Neuronal stem cell (in vitro differentiated cells): ENCODE results near the gene OR4N2.
"Not testable (repeated sequence)": the region's sequence is repeated elsewhere in the genome, so short reads cannot be mapped to it uniquely, and the experiment has no call there.

Source experiments
- DNase-seq: peaks from one replicate; pipeline ENCODE4 v3.0.0-alpha.2; 2013; ENCODE audit warnings: low spot score
- H2AFZ ChIP-seq: one replicate; pipeline ENCODE4 v1.6.1; 2013; ENCODE audit warnings: mild to moderate bottlenecking, low read length, inconsistent platforms
- H2AK5ac ChIP-seq: 2 replicates; pipeline ENCODE4 v1.6.1; 2013; ENCODE audit warnings: low read depth, mild to moderate bottlenecking, inconsistent platforms, low read length, moderate library complexity, mixed read lengths
- H2BK120ac ChIP-seq: 2 replicates; pipeline ENCODE4 v1.6.1; 2013; ENCODE audit warnings: low read depth, mild to moderate bottlenecking, inconsistent platforms, low read length, moderate library complexity, mixed read lengths
- H2BK12ac ChIP-seq: one replicate; pipeline ENCODE4 v1.6.1; 2013; ENCODE audit warnings: low read length, inconsistent platforms
- H2BK15ac ChIP-seq: 2 replicates; pipeline ENCODE4 v1.6.1; 2013; ENCODE audit warnings: mild to moderate bottlenecking, low read length, inconsistent platforms, mixed read lengths
- H2BK5ac ChIP-seq: one replicate; pipeline ENCODE4 v1.6.1; 2013; ENCODE audit warnings: inconsistent platforms, mild to moderate bottlenecking, low read length, moderate library complexity
- H3K14ac ChIP-seq: one replicate; pipeline ENCODE4 v1.6.1; 2013; ENCODE audit warnings: low read length, inconsistent platforms
- H3K18ac ChIP-seq: 2 replicates; pipeline ENCODE4 v1.6.1; 2013; ENCODE audit warnings: low read length, inconsistent platforms
- H3K23ac ChIP-seq: 2 replicates; pipeline ENCODE4 v1.6.1; 2013; ENCODE audit warnings: low read depth, mild to moderate bottlenecking, mixed read lengths, low read length, inconsistent platforms; ENCODE audit not compliant: poor library complexity
- H3K27ac ChIP-seq: replicated peaks from 3 replicates; pipeline ENCODE4 v1.5.1; 2013; ENCODE audit warnings: low read length, inconsistent platforms
- H3K27me3 ChIP-seq, 3 experiments: 2 replicates each; pipeline ENCODE4 v1.6.1; 2013; ENCODE audit warnings: low read length in 3 of 3, mild to moderate bottlenecking in 2 of 3, inconsistent platforms in 1 of 3, low read depth in 1 of 3, mixed read lengths in 1 of 3, moderate library complexity in 1 of 3; ENCODE audit not compliant: control insufficient read depth in 3 of 3, insufficient read depth in 3 of 3
- H3K36me3 ChIP-seq, 2 donors: replicated peaks in 1 of 2; 2 replicates each; pipeline ENCODE4 v1.6.1; 2013; ENCODE audit warnings: low read length in 2 of 2; ENCODE audit not compliant: control insufficient read depth in 2 of 2, insufficient read depth in 2 of 2
- H3K4ac ChIP-seq: 2 replicates; pipeline ENCODE4 v1.6.1; 2013; ENCODE audit warnings: inconsistent platforms, mild to moderate bottlenecking, low read length, moderate library complexity
- H3K4me1 ChIP-seq, 2 donors: 1 replicate in 1 of 2; 2 replicates in 1 of 2; pipeline ENCODE4 v1.6.1; 2013; ENCODE audit warnings: low read length in 2 of 2, low read depth in 1 of 2; ENCODE audit not compliant: control insufficient read depth in 2 of 2, insufficient read depth in 1 of 2
- H3K4me2 ChIP-seq: one replicate; pipeline ENCODE4 v1.6.1; 2013; ENCODE audit warnings: mild to moderate bottlenecking, low read length, inconsistent platforms; ENCODE audit not compliant: insufficient read depth, poor library complexity, severe bottlenecking
- H3K4me3 ChIP-seq, 2 donors: 2 replicates each; pipeline ENCODE4 v1.5.1; 2013; ENCODE audit warnings: low read length in 2 of 2, mild to moderate bottlenecking in 2 of 2, inconsistent platforms in 1 of 2, moderate library complexity in 1 of 2
- H3K79me1 ChIP-seq: one replicate; pipeline ENCODE4 v1.6.1; 2013; ENCODE audit warnings: low read depth, mild to moderate bottlenecking, inconsistent platforms, low read length, moderate library complexity
- H3K9ac ChIP-seq: one replicate; pipeline ENCODE4 v1.6.1; 2013; ENCODE audit warnings: mild to moderate bottlenecking, low read depth, low read length, inconsistent platforms; ENCODE audit not compliant: poor library complexity
- H3K9me3 ChIP-seq, 2 donors: replicated peaks in 1 of 2; 2 replicates each; pipeline versions ENCODE3 to v1.6.1; 2013; ENCODE audit warnings: low read length in 2 of 2, mild to moderate bottlenecking in 2 of 2, inconsistent platforms in 1 of 2, low read depth in 1 of 2, mixed read lengths in 1 of 2, moderate library complexity in 1 of 2; ENCODE audit not compliant: control insufficient read depth in 2 of 2, insufficient read depth in 1 of 2
- H4K8ac ChIP-seq: one replicate; pipeline ENCODE4 v1.6.1; 2013; ENCODE audit warnings: low read depth, mild to moderate bottlenecking, inconsistent platforms, low read length, moderate library complexity
- H4K91ac ChIP-seq: one replicate; pipeline ENCODE4 v1.6.1; 2013; ENCODE audit warnings: low read length, low read depth, mild to moderate bottlenecking, inconsistent platforms; ENCODE audit not compliant: poor library complexity
- WGBS, 2 donors: extraction: QIAGEN DNeasy Blood & Tissue Kit; methylation state at CpG; one replicate each; pipeline ENCODE4 v1.1.7; 2013; ENCODE audit warnings: missing lambda C conversion rate in 2 of 2, mixed read lengths in 1 of 2; ENCODE audit not compliant: insufficient read length in 2 of 2, insufficient replicate concordance in 1 of 2; ENCODE audit errors: extremely low coverage in 2 of 2; 5-methylcytosine and 5-hydroxymethylcytosine counted together

The OR4N2 gene

GRCh38 chr14:19772454-19772853 lies 31.1 kb upstream of the OR4N2 start:
- H2BK12ac ChIP-seq, H3K36me3 ChIP-seq, H3K27ac ChIP-seq, H3K27me3 ChIP-seq, H2AK5ac ChIP-seq, H3K14ac ChIP-seq, H3K79me1 ChIP-seq, H3K23ac ChIP-seq, H3K9me3 ChIP-seq, H2BK5ac ChIP-seq, H3K9ac ChIP-seq, H2AFZ ChIP-seq, H3K18ac ChIP-seq, H2BK15ac ChIP-seq, H4K91ac ChIP-seq, H2BK120ac ChIP-seq, H3K4ac ChIP-seq, H3K4me3 ChIP-seq, H4K8ac ChIP-seq, DNase-seq, H3K4me1 ChIP-seq, H3K4me2 ChIP-seq: not testable (repeated sequence)
- WGBS, 2 donors = no CpG with 5 or more reads among the region's 2 CpGs

GRCh38 chr14:19773204-19773603 lies 30.4 kb upstream of the OR4N2 start, which contains the start of gene OR4M1:
Gene OR4M1, plus strand, starts transcription at chr14:19773504. Its CDS starts 6,819 bp downstream, at chr14:19780323.
- H2AFZ ChIP-seq, H3K14ac ChIP-seq, H3K4ac ChIP-seq, H3K9me3 ChIP-seq, H2BK15ac ChIP-seq, H3K9ac ChIP-seq, H3K23ac ChIP-seq, H3K18ac ChIP-seq, H2BK5ac ChIP-seq, H2BK120ac ChIP-seq, H4K91ac ChIP-seq, H3K79me1 ChIP-seq, H4K8ac ChIP-seq, H2AK5ac ChIP-seq, H3K4me3 ChIP-seq, H2BK12ac ChIP-seq, H3K4me2 ChIP-seq, H3K36me3 ChIP-seq, H3K27ac ChIP-seq, H3K4me1 ChIP-seq, DNase-seq, H3K27me3 ChIP-seq: not testable (repeated sequence)
- WGBS, 2 donors = no CpG with 5 or more reads among the region's 1 CpG

GRCh38 chr14:19775587-19775986 lies 28.0 kb upstream of the OR4N2 start:
- no peak overlapping the region for H2BK15ac ChIP-seq
- H3K14ac ChIP-seq = no peak overlapping the region
- H3K9me3 ChIP-seq = peaks cover 0 to 9% of the 10 kb centered on the region in 2 donors
- no peak overlapping the region for H3K9ac ChIP-seq
- no peak overlapping the region for H2BK12ac ChIP-seq
- H3K36me3 ChIP-seq = no peaks in the 10 kb centered on the region
- no peak overlapping the region for H4K8ac ChIP-seq
- no peak overlapping the region for H3K27ac ChIP-seq
- H4K91ac ChIP-seq = no peak overlapping the region
- H2BK5ac ChIP-seq = no peak overlapping the region
- H3K4me1 ChIP-seq = no peaks in the 10 kb centered on the region
- no peak overlapping the region for H3K4me2 ChIP-seq
- no peaks in the 10 kb centered on the region for H3K79me1 ChIP-seq
- H3K27me3 ChIP-seq = no peaks in the 10 kb centered on the region
- WGBS, 2 donors = no CpG with 5 or more reads among the region's 1 CpG
- no peak for DNase-seq
- no peak overlapping the region for H2BK120ac ChIP-seq
- H3K4me3 ChIP-seq = no peak overlapping the region
- no peak overlapping the region for H2AK5ac ChIP-seq
- H3K4ac ChIP-seq = no peak overlapping the region
- H2AFZ ChIP-seq = no peak overlapping the region
- H3K23ac ChIP-seq = no peak overlapping the region
- no peak overlapping the region for H3K18ac ChIP-seq

- not testable (repeated sequence) for H4K8ac ChIP-seq, H3K9ac ChIP-seq, H2BK15ac ChIP-seq, H3K4ac ChIP-seq, H3K9me3 ChIP-seq, H3K36me3 ChIP-seq, H2BK120ac ChIP-seq, H3K4me3 ChIP-seq, H3K27me3 ChIP-seq, H2BK5ac ChIP-seq, H2AFZ ChIP-seq, H3K23ac ChIP-seq, H3K4me2 ChIP-seq, H3K18ac ChIP-seq, H3K79me1 ChIP-seq, H3K14ac ChIP-seq, H2BK12ac ChIP-seq, H3K27ac ChIP-seq, H3K4me1 ChIP-seq, H4K91ac ChIP-seq, H2AK5ac ChIP-seq, DNase-seq
- no CpG with 5 or more reads among the region's 16 CpGs for WGBS, 2 donors
These were observed 17.7 kb upstream of the OR4N2 start for GRCh38 chr14:19785848-19786247.
